ENCODE results near the gene ELAVL1.
"Not testable (repeated sequence)": the region's sequence is repeated elsewhere in the genome, so short reads cannot be mapped to it uniquely, and the experiment has no call there.

ELAVL1 gene

DNA sequence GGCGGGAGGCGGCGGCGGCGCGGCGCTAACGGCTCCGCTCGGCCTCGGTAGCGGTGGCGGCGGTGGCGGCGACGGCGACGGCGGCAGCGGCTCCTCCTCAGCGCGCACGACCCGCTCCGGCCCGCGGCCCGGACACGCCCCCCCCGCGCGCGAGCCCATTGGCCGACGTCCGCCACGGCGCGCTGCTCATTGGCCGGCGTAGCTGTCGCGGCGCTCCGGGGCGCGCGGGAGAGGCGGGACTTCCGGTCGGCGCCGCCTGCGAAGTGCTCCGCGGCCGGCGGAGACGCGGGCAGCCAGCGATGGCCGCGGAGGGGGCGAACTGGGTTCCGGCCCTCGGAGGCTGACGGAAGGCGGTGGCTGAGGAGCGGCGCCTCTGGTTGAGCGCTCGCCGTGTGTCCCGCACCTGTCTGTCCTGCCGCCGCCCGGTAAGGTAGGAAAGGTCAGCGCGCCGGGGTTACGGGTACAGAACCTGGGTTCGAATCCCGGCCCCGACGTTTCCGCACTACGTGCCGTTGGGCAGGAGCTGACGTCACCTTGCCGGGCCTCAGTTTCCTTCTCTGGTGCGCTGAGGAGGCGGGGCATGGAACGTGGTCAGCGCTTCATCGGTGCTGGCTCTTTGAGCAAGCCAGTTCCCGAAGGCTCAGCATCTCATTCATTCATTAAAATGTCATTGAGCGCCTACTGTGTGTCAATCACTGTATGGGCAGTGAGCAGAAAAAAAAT is at the start of gene ELAVL1:
ELAVL1 (minus strand) TSS at position 108 of the 723 bp plus-strand sequence. CDS start 13,826 bp downstream, outside the sequence.
- DNase-seq (ENCODE audit: extremely low read depth in 1 of 2, low read depth in 1 of 2), result peak; percentile 59 to 88

DNA sequence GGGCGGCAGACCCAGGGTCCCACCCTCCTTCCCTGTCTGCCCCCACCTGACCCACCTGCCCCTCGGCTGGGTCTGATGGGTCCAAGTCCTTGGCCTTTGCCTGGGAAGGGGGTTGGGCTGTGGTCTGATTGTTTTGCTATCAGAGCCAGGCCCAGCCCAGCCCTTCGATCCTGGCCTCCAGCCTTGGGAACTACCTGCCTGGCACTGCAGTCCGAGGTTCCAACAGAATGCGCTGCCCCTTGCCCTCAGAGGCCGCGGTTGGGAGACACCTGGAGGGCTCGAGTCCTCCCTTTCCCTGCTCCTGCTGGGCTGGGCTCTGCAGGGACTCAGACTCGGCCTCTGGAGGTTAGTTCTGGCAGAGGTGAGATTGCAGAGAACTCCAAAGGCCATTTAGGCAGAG is 48.7 kb upstream of the ELAVL1 start:
- DNase-seq (ENCODE audit: extremely low read depth in 1 of 2, low read depth in 1 of 2), result no peak

DNA sequence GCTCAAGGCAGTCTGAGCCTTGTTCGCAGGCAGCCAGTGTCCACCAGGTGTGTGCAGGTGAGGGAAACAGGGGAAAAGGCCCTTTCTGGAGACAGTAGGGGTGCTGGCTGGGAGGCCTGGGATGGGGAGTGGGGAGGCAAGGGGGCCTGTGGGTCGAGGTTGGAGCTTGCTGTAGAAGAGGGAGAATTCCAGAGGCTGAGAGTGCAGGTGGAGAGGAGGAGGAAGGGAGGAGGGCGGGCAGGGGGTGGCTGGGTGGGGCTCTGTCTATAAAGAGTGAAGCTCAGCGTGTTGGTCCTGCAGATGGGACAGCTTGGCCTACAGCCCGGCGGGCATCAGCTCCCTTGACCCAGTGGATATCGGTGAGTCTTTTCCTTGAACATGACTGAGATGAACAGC is 47.0 kb upstream of the ELAVL1 start, which contains the start of gene CCL25:
CCL25 (plus strand) TSS at position 297 of the 396 bp plus-strand sequence. CDS start 290 bp downstream, outside the sequence.
- no peak for DNase-seq (ENCODE audit: extremely low read depth in 1 of 2, low read depth in 1 of 2)

DNA sequence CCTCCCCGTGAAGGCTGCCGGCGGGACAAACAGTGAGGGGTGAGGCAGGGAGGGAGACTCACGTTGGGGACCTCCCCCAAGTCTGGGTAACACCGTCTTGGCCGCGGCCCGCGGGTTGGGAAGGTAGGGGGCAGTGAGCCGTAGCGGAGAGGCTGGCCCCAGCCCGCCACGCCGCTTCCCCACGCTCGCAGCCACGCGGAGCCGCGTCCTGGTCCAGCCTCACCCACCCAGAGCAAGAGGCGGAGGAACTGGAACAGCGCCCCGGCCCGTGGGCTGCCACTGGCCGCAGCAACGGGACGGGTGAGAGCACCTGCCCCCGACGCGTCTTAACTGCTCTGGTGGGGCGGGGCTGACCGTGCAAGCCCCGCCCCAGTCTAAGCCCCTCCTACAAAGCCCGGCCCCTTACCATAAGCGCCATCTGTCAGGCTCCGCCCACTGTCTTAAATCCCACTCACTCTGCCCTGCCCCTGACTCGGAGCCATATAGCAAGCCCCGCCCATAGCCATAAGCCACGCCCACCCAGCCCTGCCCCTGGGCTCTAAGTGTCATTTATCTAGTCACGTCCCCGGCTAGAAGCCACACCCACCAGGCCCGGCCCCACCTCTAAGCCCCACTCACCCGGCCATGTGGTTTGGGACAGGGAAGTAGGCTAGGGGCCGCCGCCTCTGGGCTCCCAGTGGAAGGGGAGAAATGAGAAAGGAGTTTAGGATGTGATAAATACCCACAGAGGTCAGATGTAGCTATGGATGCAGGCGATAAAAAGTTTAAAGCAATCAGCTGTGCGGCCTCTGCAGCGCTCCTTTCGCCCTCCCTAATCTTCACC is 45.0 kb upstream of the ELAVL1 start:
- peak; percentile 65 to 69 for DNase-seq (ENCODE audit: extremely low read depth in 1 of 2, low read depth in 1 of 2)

DNA sequence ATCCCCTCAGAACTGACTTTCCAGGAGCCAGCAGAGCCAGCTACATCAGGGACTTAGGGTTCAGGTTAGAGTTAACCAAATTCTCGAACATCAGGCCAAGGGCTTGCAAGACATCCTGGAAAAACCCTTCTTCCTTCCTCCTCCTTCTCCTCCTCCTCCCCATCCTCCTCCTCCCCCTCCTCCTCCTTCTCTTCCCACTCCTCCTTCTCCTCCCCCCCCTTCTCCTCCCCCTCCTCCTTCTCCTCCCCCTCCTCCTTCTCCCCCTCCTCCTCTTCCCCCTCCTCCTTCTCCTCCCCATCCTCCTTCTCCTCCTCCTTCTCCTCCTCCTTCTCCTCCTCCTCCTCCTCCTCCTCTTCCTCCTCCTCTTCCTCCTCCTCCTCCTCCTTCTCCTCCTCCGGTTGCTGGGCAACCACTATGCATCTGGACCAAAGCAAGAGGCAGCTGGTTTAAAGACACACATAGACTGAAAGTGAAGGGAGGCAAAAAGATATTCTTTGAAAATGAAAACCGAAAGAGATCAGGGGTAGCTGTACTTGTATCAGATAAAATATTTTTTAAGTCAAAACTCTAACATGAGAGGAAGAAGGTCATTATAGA is 41.2 kb upstream of the ELAVL1 start:
- no peak for DNase-seq (ENCODE audit: extremely low read depth in 1 of 2, low read depth in 1 of 2)

DNA sequence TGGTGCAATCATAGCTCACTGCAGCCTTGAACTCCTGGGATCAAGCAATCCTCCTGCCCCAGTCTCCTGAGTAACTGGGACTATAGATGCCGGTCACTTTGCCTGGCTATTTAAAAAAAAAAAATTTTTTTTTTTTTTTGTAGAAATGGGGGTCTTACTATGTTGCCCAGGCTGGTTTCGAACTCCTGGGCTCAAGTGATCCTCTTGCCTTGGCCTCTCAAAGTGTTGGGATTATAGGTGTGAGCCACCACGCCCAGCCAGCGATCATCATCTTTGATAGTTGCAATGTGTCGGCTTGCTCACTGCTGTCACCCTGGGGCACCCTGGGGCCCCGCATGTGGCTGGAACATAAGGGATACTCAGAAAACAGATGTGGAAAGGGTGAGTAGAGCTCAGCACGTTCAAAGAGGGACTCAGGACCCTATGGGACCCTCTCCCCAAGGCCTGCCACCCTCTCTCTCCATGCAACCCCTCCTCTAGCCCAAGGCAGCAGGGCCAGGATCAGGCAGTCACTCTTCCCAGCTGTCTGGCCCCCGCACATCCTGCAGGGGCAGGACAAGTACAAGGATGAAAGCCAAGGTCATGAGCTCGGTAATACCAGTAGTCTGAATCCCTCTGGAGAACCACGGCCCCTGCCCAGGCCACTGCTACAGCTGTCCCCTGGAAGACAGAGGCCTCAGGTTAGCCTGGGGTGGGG is 40.6 kb upstream of the ELAVL1 start:
- DNase-seq (ENCODE audit: extremely low read depth in 1 of 2, low read depth in 1 of 2), result no peak

DNA sequence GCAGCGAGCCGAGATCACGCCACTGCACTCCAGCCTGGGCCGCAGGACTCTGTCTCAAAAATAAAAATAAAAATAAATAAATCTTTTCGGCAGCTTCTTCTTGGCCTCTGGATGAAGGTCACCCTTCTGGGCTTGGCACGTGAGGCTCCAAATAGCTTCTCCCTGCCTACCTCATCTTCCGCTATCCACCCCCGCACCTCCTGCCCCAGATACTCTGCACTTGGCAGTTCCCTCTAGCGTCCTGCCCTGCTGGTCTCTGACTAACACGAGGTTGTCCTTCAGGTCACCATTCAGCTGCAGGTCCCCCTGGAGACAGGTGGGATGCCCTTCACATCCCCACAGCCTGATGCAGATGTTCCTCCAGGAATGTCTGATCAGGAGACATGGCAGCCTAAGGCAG is 38.6 kb upstream of the ELAVL1 start:
- no peak for DNase-seq (ENCODE audit: extremely low read depth in 1 of 2, low read depth in 1 of 2)

DNA sequence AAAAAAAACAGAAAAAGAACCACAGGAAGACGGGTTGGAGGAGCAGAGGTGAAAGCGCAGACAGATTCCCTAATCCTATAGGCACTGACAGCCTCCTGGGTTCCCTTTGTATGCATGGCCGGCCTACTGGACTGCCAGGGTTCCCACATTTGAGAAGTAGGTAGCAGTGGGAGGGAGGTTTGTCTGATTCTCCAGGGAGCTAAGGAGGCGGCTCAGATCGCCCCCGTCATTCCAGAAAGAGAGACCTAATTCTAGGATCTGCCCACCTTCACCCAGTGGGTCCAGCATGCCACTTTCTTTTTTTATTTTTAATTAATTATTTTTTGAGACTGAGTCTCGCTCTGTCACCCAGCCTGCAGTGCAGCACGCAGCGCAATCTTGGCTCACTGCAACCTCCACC is 37.5 kb upstream of the ELAVL1 start:
- DNase-seq (ENCODE audit: extremely low read depth in 1 of 2, low read depth in 1 of 2), result no peak

DNA sequence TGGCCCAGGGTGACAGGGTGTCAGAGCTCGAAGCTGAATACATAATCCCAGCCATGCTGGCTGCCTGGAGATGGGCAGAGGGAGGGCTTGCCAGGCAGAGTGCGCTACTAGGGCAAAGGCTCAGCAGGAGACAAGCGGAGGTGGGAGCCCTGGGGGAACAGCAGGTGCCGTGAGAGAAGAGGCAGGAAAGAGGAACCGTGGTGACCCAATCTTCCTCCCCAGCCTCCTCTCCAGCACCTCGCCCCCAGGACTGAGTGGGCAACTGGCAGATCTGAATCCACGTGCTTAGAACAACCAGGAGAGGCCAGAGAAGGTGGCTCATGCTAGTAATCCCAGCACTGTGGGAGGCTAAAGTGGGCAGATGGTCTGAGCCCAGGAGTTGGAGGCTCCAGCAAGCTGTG is 36.1 kb upstream of the ELAVL1 start:
- DNase-seq (ENCODE audit: extremely low read depth in 1 of 2, low read depth in 1 of 2), result no peak

DNA sequence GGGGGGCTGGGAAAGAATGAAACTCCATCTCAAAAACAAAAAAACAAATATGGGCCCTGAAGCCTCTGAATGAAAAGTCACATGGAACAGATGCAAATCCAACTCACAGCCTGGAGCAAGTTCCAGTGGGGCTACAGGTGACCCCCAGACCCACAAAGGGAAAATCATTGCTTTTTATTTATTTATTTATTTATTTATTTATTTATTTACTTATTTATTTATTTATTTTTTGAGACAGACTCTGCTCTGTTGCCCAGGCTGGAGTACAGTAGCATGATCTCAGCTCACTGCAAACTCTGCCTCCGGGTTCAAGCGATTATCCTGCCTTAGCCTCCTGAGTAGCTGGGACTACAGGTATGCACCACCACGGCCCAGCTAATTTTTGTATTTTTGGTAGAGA is 33.8 kb upstream of the ELAVL1 start:
- no peak for DNase-seq (ENCODE audit: extremely low read depth in 1 of 2, low read depth in 1 of 2)

DNA sequence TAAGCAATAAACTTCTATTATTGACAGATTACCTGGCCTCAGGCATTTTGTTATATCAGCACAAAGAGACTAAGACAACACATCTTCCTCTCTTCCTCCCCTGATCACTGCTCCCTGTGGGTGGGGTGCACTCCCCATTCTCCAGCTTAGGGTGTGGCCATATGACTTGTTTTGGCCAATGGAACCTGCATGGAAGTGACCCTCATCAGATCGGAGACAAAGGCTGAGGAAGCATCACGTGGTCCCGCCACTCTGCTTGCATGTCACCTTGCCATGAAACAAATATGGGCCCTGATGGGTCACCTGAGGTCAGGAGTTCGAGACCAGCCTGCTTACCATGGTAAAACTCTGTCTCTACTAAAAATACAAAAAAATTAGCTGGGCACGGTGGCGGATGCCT is 33.4 kb upstream of the ELAVL1 start:
- no peak for DNase-seq (ENCODE audit: extremely low read depth in 1 of 2, low read depth in 1 of 2)

DNA sequence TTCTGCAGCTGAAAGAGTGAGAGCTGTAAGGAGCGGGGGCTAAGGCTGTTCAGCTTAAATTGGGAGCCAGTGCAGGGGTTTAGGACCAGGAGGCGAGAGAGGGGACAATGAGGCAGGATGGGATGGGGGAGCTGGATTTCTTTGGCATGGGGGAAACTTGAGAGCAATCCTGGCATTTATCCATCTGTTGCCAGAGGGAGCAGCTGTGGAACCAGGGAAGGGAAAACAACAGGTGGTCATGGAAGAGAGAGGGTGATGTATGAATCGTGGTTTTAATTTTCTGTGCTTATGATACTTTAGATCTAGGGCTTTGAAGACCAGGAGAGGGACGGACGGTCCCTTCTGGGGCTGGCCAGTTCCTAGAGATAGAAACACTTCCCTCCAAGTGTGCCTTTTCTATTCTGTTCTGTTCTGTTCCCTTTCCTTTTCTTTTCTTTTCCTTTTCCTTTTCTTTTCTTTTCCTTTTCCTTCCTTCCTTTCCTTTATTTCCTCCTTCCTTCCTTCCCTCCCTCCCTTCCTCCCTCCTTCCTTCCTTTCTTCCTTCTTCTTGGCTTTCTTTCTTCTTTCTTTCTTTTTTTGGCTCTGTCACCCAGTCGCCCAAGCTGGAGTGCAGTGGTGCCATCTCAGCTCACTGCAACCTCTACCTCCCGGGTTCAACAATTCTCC is 31.1 kb upstream of the ELAVL1 start:
- DNase-seq (ENCODE audit: extremely low read depth in 1 of 2, low read depth in 1 of 2), result no peak

DNA sequence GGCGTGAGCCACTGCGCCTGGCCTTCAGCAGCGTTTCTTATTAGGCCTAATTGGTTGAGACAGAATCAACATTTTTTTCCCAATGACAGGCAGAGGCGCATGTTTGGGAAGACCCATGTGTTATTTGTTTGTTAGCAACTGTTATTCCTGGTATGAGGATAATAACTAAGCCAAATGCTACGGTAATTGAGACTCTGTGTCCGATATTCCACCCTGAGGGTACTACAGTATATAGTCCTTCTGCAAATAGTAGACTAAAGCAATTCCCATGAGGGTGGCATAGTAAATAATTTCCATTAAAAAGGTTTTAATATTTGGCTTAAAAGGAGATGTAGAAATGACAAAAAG is 28.7 kb upstream of the ELAVL1 start:
- no peak for DNase-seq (ENCODE audit: extremely low read depth in 1 of 2, low read depth in 1 of 2)

DNA sequence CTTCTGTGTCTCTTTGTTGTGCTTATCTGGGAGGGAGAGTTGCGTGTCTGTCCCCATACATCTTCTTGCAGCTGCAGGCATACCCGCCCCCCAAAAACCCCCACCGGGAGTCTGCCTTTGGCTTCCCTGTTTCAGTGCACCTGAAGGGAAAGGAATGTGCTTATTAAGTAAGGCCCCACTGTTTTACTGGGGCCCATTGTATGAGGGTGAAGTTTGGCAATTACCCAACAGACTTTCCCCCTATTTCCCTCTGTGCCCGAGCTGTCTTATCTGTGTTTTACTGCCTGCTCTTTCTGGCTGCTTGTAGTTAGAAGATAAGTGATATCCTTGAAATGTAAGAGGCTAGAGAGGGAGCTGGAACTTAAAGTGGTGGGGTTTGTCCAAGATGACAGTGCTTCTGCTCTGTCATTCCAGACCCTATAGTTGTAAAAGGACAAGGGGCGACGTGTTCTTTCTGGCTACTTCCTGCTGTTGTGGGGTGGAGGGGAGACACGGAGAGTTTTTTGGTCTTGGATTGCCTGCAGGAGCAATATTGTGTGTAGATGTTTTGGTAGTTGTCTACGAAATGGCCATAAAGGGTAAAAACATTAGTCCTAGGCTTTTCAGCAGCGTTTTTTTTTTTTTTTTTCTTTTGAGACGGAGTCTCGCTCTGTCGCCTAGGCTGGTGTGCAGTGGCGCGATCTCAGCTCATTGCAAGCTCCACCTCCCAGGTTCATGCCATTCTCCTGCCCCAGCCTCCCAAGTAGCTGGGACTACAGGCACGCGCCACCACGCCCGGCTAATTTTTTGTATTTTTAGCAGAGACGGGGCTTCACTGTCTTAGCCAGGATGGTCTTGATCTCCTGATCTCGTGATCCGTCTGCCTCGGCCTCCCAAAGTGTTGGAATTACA is 28.1 kb upstream of the ELAVL1 start:
- not testable (repeated sequence) for DNase-seq (ENCODE audit: extremely low read depth in 1 of 2, low read depth in 1 of 2)

DNA sequence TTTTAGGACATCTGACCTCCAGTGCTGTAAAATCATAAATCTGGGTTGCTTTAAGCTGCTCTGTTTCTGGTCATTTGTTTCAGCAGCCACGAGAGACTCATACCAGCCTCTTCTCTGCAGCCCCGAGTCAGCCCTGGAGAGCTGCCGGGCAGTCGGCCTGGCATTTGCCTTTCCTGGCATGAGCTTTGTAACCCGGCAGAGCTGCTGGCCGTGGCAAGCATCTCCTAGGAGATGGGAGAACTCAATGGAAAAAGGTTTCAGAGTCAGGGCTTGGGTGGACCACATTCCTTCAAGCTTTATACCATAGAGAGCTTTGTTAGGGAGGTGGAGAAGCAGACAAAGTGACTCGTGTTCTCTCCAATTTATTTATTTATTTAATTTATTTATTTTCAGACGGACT is 25.5 kb upstream of the ELAVL1 start:
- no peak for DNase-seq (ENCODE audit: extremely low read depth in 1 of 2, low read depth in 1 of 2)

DNA sequence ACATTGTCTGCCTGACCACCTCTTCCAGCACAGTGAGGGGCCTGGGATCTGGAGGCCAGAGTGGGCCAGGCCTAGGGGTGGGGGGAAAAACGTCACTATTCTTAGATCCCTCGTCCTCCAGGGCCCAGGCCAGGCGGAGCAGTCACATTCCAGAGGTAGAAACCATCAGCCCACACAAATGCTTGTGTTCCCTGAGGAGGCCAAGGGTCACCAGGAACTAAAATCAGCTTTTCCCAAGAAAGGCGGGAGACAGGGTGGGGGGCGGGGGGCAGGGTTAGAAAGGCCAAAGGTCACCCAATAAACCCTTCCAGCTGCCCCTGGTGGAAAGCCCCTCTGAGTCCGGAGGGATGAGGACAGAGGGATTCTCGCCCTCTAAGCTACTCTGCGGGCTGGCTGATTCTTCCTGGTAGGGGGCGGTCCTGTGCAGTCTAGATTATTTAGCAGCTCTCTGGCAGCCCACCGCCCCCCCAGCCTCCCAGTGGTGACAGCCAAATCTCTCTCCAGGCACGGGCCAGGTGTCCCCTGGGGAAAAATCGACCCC is 23.6 kb upstream of the ELAVL1 start:
- DNase-seq (ENCODE audit: extremely low read depth in 1 of 2, low read depth in 1 of 2), result no peak

DNA sequence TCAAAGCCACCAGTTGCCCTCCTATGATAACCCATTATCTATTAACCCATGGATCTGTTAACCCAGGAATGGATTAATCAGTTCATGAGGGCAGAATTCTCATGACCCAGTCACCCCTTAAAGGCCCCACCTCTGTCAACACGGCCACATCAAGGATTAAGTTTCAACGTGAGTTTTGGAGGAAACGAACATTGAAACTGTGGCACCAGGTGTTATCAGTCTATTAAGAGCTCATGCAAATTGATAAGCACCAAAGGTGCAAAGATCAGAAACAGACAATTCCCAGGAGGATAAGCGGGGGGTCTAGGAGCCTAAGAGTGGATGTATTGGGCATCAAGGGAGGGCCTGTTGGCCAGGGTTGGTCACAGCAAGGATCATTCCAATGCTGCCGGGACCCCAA is 19.9 kb upstream of the ELAVL1 start:
- no peak for DNase-seq (ENCODE audit: extremely low read depth in 1 of 2, low read depth in 1 of 2)

DNA sequence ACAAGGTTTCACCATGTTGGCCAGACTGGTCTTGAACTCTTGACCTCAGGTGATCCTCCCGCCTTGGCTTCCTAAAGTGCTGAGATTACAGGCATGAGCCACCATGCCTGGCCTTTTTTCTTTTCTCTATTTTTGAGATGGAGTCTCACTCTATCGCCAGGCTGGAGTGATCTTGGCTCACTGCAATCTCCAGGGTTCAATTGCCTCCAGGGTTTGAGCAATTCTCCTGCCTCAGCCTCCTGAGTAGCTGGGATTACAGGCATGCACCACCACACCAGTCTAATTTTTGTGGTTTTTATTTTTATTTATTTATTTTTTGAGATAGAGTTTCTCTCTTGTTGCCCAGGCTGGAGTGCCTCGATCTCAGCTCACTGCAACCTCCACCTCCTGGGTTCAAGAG is 18.8 kb upstream of the ELAVL1 start:
- not testable (repeated sequence) for DNase-seq (ENCODE audit: extremely low read depth in 1 of 2, low read depth in 1 of 2)

DNA sequence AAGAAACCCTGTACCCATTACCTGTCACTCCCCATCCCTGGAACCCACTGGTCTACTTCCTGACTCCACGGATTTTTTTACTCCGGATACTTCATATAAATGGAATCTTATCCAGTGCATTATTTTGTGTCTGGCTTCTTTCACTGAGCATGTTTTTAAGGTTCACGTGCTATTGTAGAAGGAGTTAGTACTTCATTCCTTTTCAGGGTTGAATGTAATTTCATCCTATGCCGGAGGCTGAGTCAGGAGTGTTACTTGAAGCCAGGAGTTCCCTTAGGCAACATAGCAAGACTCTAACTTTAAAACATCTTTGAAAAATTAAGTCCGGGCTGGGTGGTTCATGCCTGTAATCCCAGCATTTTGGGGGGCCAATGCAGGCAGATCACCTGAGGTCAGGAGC is 17.9 kb upstream of the ELAVL1 start:
- no peak for DNase-seq (ENCODE audit: extremely low read depth in 1 of 2, low read depth in 1 of 2)

Data from activated CD8-positive, alpha-beta memory T cell treated with anti-CD3 and anti-CD28 coated beads for 1 hour (primary cell).